Upper lobe of left lung (tissue), 4 donors: Measurements from ENCODE around the gene IPO11.

Experiments used
- CTCF ChIP-seq, 6 experiments: fragments of 450-650 bp in 4 of 6; fragments of 200-600 bp in 2 of 6; sonication (generic) in 2 of 6; IDR thresholded peaks; one replicate each; pipeline ENCODE4 v1.5.1; 2016 to 2019; ENCODE audit warnings: antibody characterized with exemption in 6 of 6
- EP300 ChIP-seq, 4 donors: sonication (generic); formaldehyde crosslinking; IDR thresholded peaks; one replicate each; pipeline ENCODE4 v1.5.1; 2017; ENCODE audit warnings: antibody characterized with exemption in 4 of 4, control low read depth in 2 of 4
- POLR2A ChIP-seq, 4 donors: fragments of 450-650 bp; IDR thresholded peaks; one replicate each; pipeline ENCODE4 v1.5.1; 2016 to 2017; ENCODE audit warnings: antibody characterized with exemption in 4 of 4, mild to moderate bottlenecking in 2 of 4

- no peak for TF ChIP-seq POLR2A (IDR thresholded peaks at IDR 0.05)
- TF ChIP-seq CTCF (IDR thresholded peaks at IDR 0.05): no peak
- TF ChIP-seq EP300 (IDR thresholded peaks at IDR 0.05): no peak
Measured at GRCh38 chr5:62562867-62563266, 150.3 kb downstream of the IPO11 start.
